HL-60 (cell line): Measurements from ENCODE around the gene PORCN.

Source experiments
- DNase-seq, 2 experiments: peaks; one replicate each; pipeline ENCODE4 v3.0.0-alpha.2; 2010 to 2020; ENCODE audit warnings: low read depth in 1 of 2, low spot score in 1 of 2
- H3K27ac ChIP-seq: fragments of 250-450 bp; sonication (Bioruptor Pico); replicated peaks from 2 replicates; pipeline ENCODE4 v1.5.1; 2020; ENCODE audit warnings: mild to moderate bottlenecking, moderate library complexity
- H3K27me3 ChIP-seq: fragments of 250-450 bp; sonication (Bioruptor Pico); 2 replicates; pipeline ENCODE4 v1.5.1; 2021; ENCODE audit warnings: mild to moderate bottlenecking, moderate library complexity; ENCODE audit not compliant: insufficient read depth, poor library complexity, severe bottlenecking
- H3K4me3 ChIP-seq: replicated peaks from 2 replicates; pipeline ENCODE4 v1.5.1; 2011; ENCODE audit warnings: mild to moderate bottlenecking, control low read depth, low read length; ENCODE audit not compliant: insufficient read depth
- CTCF ChIP-seq: IDR thresholded peaks from one replicate; pipeline ENCODE4 v1.5.1; 2011; ENCODE audit warnings: low read length, control low read depth, inconsistent platforms; ENCODE audit not compliant: insufficient read depth
- GABPA ChIP-seq: IDR thresholded peaks from 2 replicates; pipeline ENCODE4 v1.6.1; 2012; ENCODE audit warnings: low read depth
- POLR2AphosphoS5 ChIP-seq: IDR thresholded peaks from 2 replicates; pipeline ENCODE4 v1.6.1; 2012; ENCODE audit warnings: low read depth
- REST ChIP-seq: IDR thresholded peaks from 2 replicates; pipeline ENCODE4 v1.6.1; 2012; ENCODE audit warnings: low read depth; ENCODE audit not compliant: insufficient replicate concordance
- SPI1 ChIP-seq: IDR thresholded peaks from 2 replicates; pipeline ENCODE4 v1.6.1; 2012; ENCODE audit warnings: low read depth, mild to moderate bottlenecking, borderline replicate concordance

PORCN gene

DNA sequence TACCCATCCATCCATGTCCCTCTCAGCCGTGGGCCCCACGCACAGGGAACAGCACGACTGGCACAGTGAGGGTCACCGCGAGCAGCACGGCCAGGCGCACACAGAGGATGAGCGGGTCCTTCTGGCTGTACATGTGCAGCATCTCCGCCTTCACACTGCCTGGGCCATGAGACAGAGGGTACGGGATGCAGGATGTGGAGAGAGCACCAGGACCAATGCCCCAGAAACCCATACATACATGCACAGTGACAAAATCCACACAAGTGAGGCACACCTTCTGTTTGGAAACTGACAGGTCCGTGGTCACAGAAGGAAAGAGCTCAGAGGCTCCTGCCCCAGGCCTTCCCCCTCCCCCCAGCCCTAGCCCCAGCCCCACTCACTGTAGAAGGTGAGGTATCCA is 48.2 kb upstream of the PORCN start:
- Histone ChIP-seq H3K27ac (no peak overlapping the region), H3K4me3 (no peak overlapping the region), H3K27me3 (no peaks in the 10 kb centered on the region)
- DNase-seq: no peak
- TF ChIP-seq REST: no peak
- no peak for TF ChIP-seq POLR2AphosphoS5
- no peak for TF ChIP-seq SPI1
- no peak for TF ChIP-seq GABPA
- TF ChIP-seq CTCF: no peak

DNA sequence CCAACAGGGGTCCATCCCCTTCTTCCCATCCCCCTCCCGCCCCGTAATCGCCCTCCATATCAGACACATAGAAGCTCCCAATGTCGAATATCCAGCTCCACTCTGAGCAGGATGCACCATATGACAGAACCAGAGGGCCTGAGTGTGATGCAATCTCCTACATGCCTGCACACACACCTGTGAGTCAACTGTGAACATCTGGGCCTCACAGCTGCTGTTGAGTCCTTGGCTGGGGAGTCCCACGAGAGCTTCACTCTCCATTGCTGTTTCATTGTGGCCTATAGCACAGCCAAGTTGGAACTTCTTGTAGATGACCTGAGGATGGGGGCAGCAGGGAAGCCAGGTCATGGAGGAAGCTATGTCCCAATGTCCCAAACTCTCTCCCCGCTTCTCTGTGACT is 47.0 kb upstream of the PORCN start:
- no peaks in the 10 kb centered on the region for H3K27me3 ChIP-seq
- no peak overlapping the region for H3K27ac ChIP-seq
- H3K4me3 ChIP-seq: no peak overlapping the region
- TF ChIP-seq REST (no peak), CTCF (no peak), SPI1 (no peak), POLR2AphosphoS5 (no peak), GABPA (no peak)
- DNase-seq: no peak

DNA sequence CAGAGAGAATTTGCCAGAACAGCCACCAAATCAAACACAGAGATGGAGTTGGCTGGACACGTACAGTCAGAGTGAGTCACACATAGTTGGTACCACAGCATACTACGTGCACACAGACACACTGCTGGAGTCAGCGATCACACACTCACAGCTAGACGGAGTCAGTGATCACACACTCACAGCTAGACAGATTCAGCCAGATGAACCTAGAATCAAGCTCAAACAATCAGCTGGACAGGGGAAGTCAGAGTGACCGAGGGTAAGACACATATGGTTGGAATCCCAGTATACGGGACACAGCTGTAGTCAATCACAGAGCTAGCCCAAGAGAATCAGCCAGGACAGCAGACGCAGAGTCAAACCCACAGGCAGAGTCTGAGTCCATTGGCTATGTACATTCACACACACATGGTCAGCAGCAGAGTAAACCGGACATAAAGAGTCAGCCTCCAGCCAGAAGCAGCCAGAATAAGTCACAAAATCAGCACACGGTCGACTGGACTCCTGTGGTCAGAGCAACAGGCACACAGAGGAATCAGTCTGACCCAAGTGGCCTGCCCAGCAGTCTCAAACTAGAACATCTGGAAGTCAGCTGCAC is 43.4 kb upstream of the PORCN start:
- Histone ChIP-seq H3K4me3 (no peak overlapping the region), H3K27me3 (no peaks in the 10 kb centered on the region), H3K27ac (no peak overlapping the region)
- no peak for TF ChIP-seq POLR2AphosphoS5
- no peak for TF ChIP-seq GABPA
- no peak for TF ChIP-seq SPI1
- TF ChIP-seq CTCF: no peak
- TF ChIP-seq REST: no peak
- DNase-seq: no peak
